ENCODE data around the gene CBFB.

- TF ChIP-seq EZH2 (IDR thresholded peaks at IDR 0.05; ENCODE audit: insufficient read depth, poor library complexity, severe bottlenecking) (no peak), EZH2phosphoT487 (IDR thresholded peaks at IDR 0.05; ENCODE audit: insufficient read depth, low read depth) (no peak)
Observed at GRCh38 chr16:67025210-67025550, 3.8 kb upstream of the CBFB start.
